Fibroblast of skin of left quadriceps (primary cell): Measurements from ENCODE around the gene FAM131C.
"Not testable (repeated sequence)": the region's sequence is repeated elsewhere in the genome, so short reads cannot be mapped to it uniquely, and the experiment has no call there.

Experiments used
- DNase-seq, 2 experiments: peaks; one replicate each; pipeline ENCODE4 v3.0.0-alpha.2; 2013; ENCODE audit warnings: low read depth in 2 of 2

Gene FAM131C

DNA sequence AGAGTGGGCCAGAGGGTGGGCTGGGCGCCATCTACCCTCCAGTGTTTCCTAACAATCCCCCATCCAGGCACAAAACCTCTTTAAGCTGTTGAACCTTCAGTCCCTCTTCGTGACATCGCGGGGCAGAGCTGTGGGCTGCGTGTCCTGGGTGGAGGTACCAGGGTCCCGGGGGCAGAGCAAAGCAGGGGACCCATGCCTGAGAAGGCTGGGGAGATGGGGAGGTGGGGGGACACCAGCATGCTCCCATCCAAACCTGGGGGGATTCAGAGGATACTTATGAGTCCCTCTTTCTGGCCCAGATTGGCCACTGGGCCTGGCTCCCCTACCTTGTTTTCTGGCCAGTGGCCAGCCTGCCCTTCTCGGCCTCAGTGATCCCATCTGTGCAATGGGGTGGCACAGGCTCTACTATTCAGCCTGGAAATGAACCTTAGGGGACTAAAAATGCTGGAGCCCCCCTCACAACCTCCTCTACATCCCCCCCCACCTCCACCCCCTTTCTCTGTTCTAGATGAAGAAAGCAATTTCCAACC, 40.3 kb downstream of the FAM131C start:
- not testable (repeated sequence) for DNase-seq

DNA sequence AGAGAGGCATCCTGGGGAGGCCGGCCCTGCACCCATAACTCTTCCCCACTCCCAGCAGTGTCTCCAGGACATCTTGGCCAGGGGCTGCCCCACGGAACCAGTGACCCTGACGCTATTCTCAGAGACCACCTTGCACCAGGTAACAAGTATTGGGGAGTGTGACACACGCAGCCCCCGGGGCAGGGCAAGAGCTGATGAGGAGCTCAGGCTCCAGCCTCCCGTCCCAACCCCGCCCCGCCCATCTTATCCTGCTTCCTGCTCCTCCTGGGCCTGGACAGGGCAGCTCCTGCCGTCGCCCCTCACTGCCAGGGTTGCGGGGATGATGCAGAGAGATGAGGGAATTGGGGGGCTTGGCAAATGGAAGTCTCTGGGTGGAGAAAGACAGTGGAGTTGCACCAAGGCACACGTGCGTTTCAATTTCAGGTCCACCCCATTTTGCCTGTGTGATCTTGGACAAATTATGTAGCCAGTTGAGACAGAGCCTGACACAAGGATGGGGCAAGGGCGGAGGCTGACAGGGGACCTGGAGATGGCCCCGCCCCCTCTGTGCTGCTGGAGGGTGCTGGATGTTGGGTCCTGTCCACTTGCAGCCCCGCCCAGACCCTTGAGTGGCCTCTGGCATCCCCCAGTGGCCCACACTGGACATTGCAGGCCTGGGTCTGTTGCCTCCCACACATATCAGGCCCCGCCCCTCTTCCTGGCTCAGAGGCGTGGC, 40.9 kb downstream of the FAM131C start:
- peak; percentile 58 to 64 for DNase-seq

DNA sequence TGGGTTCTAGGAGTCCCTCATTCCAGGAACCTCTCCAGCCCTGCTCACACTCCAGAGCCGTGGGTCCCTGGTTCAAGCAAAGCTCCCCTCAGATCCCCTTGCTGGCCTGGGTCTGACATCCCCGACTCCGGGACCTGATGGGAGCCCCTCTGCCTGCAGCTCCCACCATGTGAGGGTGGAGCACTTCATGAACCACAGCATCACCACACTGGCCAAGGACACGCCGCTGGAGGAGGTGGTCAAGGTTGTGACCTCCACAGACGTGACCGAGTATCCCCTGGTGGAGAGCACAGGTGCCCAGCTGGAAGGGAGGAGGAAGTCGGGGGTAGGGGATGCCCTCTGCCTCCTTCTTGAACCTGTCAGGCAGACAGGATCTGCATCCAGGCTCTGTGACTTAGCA, 41.9 kb downstream of the FAM131C start:
- DNase-seq = no peak

DNA sequence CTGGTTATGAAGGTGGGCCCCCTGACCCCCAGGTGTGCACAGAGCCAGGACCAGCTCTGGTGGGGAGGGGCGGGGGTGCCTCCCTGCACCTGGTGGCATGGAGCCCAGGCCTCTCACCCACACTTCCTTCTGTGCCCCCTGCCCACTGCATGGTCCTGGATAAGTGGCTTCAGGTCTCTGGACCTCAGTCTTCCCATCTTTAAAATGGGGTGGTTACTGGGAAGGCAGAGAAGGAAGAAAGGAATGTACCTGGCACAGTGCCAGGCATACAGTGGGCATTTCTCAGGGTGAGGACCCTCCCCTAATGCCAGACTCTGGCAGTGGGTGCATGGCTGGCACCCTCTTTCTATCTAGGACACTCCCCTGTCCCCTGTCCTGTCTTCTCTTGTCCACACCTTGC, 44.2 kb downstream of the FAM131C start:
- DNase-seq = no peak

DNA sequence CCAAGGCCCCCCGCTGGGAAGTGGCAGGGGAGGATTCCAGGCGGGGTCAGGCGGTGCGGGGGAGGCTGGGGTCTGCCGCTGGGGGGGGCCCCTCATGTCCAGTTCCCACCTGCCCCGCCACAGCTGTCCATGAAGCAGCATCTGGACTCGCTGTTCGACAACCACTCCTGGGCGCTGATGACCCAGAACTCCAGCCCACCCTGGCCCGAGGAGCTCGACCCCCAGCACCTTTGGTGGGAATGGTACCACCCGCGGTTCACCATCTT, 44.5 kb downstream of the FAM131C start:
- DNase-seq = not testable (repeated sequence)

DNA sequence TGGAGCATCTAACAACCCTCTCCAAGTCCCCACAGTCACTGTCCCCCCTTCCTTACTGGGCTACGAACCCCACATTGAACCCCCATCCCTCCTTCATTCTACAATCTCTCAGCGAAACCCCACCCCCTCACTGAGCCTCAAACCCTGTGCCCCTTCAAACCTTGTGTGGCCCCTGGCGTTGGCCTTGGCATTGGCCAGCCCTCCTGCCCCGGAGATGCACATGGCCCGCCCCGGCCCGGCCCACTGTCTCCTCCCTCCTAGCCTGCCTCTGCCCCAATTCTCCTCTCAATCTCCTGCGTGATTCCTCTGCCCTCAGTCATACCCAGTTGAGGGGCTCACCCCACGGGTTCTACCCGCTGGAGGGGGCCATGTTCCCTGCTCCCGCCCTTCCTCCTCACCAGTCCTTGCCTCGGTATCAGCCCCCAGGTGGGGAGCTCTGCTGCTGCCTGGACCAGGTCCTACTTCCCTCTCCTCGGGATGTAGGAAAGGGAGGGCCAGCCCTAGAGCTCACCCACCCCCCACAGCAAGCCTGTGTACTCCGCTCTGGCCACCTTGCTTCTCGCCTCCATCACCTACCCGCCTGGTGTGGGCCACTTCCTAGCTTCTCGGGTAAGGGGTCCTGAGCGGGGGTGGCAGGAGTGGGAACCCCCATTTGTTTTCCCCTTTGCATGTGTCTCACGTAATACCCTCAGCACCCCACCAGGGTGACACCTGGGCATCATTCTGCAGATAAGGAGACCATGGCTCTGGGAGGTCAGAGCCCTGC, 45.0 kb downstream of the FAM131C start:
- no peak for DNase-seq

DNA sequence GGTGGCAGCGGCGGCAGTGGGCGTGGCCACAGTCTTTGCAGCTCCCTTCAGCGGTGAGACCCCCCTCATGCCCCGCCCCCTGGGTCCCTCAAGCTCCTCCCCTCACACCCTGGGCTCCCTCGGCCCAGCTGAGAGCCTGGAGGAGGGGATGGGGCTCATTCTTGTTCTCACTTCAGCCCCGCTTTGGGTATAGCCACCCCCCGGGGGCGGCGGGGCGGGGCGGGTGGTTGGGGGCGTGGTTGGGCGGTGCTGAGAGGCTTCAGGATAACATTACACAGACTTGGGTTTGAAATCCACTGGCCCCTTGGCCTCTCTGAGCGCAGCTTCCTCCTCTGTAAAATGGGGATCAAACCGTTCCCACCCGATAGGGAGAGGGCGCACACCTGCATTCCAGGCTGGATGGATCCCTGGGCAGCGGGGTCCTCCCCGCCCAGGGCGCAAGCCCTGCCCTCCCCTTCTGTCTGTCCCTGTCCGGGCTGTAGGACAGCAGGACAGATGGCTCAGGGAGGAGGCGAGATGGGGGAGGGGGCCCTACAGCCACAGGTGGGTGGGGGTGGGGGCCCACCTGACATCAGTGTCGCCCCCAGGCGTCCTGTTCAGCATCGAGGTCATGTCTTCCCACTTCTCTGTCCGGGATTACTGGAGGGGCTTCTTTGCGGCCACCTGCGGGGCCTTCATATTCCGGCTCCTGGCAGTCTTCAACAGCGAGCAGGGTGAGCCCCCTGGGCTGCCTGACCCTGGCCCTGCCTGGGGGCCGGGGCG, 46.5 kb downstream of the FAM131C start:
- no peak for DNase-seq

DNA sequence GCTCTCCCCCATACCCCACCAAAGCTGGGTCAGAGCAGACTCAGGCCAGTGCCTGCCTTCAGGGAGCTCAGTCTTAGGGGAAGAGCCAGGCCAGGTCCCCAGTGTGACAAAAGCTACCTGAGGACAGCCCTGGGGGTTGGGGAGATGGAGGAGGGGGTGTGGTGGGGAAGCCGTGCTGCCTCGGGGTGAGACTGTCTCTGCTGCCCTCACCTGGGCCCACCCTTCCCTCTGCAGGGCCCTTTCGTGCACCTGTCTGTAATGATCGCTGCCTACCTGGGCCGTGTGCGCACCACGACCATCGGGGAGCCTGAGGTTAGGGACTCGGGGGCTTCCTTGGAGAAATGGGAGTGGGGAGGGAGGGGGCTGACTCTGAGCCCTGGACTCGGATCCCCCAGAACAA, 47.1 kb downstream of the FAM131C start:
- not testable (repeated sequence) for DNase-seq

DNA sequence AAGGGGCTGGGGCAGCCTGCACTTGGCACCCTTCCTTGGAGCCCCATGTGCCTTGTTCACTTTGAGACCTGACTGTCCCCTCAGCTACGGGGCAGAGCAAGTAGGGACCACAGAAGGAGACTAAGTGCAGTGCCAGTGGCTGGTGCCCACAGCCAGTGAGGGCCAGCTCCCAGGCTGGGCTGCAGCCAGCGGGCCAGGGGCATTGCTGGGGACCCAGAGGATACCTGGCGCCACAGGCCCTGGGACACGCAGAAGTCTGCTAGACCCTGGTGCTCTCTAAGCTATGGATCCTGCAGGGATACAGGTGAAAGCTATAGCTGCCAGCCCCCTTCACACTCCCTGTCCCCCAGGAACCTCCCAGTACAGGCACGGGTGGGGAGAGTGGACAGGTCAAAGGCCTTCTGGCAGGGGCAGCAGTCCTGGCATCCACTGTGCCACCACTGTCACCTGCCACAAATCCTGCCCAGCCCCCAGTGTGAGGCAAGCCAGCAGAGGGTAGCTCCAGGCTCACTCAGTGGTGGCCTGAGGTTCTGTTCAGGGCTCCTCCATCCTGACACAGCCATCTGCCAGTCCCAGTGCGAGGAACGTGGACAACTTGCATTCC, 50.3 kb downstream of the FAM131C start:
- DNase-seq = no peak

DNA sequence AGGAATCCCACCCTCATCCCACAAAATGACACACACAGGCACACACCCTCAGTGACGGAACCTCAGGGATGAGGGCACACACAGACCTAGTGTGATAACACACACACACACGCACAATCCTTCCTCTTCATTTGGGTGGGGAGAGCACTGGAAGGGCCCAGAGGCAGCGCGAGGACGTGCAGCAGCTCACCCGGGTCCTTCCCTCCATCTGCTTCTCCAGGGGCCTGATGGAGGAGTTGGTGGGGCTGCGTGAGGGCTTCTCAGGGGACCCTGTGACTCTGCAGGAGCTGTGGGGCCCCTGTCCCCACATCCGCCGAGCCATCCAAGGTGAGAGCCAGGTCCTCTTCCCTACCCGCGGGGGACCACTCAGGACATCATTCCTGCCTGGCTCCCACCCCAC, 51.1 kb downstream of the FAM131C start:
- no peak for DNase-seq

DNA sequence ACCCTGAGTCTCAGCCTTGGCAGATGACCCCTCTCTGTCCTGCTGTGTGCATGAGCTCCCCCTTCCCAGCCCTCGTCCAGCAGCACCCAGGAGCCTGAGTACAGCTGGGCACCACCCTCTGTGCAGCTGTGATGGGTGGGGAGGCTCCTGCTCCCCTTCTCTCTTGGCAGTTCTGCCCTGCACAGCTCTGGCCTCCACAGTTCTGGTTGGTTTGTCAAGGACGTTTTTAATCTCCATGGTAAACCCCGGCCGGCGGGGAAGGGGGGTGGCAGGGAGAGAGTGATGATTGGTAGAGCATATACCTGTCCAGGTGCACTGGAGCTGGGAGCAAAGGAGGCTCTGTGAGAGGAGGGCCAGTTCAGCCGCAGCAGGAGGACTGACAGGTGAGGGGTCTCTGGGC, 51.8 kb downstream of the FAM131C start, which contains the start of gene CLCNKA:
Gene CLCNKA, plus strand, starts transcription at position 356 of the 400 bp plus-strand sequence. CDS start 584 bp downstream, outside the sequence.
- DNase-seq = no peak

DNA sequence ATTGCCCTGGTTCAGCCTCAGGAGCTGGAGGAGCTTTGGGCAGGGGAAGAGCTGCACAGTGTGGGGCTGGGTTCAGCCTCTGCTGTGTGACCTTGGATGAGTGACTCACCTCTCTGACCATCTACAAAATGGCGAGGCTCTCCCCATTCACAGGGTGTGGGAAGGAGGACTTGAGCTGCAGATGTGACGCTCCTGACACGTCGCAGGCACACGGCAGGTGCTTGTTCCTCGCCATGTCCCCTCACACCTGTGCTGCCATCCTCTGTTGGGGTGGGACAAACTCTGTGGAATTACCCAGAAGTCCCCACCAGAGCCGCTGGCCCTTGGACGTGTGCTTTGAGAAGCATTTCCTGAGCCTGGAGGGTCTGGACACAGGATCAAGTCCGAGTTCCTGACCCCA, 52.6 kb downstream of the FAM131C start:
- DNase-seq = not testable (repeated sequence)

DNA sequence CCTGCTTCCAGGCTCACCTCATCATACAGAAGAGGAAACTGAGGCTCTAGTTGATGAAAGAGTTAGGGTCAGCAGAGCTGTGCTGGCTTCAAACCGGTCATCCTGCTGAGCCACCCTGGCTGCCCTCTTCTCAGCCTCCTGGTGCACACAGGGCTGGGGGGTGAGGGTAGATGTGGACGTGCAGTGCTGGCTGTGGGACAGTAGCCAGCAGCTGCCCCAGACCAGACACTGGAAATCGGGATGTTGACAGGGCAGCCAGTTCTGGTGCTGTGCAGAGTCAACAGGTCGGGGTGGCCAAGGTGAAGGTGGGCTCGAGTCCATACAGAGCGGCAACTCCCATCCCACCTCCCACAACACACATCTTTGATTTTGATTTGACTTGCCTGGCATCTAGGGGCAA, 53.1 kb downstream of the FAM131C start:
- DNase-seq = no peak

DNA sequence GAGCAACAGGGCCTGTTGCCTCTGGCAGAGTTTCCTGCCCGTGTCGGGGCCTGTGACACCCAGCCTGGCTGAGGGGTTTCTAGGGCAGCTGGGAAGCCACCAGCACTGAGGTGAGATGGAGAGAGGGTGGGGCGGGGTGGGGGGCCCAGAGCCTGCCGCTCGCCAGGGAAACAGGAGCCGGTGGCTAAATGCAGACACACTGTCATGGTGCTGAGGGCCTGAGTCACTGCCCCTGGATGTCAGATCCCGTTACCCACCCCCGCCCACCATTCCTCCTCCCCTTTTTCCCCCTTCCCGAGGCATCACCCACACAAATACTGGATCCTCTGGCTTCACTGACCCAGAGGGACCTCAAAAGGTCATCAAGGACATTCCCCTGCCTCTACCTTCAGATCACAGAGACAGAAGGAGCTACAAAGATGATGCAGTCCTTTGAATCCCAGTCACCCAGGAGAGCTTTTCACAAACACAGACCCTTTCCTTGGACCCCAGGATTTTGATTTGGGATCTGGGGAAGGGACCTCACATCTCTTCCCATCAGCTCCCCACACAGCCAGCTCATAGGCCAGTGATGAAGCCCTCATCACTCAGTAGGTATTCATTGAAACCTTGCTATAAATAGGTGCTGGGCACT, 53.7 kb downstream of the FAM131C start:
- no peak for DNase-seq

DNA sequence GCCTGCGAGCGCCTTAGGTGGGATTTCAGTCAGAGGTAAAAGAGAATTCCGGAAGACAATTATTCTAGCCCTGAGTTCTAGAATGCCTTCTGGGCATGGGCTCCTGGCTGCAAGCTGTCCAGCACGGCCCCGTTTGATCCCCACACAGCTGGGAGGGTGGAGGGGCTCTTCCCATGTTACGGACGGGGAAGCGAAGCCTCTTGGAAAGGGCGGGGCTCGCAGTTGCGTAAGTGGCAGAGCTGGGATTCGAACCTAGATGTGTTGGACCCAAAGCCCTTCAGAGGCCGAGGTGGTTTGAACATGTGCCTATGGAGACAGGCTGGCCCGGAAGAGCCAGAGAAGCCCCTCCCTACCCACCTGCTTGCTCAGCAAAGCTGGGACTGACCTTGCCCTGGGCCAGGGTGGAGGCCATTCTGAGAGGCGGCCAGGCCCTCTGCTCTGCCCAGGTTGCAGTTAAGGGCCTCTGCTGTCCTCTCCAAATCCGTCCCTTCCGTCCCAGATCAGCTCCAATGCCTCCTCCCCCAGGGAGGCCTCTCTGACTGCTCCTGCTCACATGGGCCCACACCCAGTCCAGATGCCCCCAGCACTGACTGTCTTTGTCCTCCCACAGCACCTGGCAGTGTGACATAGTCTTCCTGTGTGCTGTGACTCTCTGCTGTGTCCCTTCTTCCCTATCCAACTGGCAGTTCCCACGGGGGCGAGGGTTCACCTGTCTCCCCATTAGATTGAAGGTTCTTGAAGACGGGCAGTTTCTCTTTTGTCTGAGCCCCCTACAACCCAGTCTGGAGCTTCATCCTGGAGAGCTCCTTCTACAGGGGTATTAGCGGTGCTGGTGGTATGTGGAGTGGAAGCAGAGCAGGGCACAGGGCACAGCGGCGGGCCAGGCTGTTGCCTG, 54.5 kb downstream of the FAM131C start:
- no peak for DNase-seq

DNA sequence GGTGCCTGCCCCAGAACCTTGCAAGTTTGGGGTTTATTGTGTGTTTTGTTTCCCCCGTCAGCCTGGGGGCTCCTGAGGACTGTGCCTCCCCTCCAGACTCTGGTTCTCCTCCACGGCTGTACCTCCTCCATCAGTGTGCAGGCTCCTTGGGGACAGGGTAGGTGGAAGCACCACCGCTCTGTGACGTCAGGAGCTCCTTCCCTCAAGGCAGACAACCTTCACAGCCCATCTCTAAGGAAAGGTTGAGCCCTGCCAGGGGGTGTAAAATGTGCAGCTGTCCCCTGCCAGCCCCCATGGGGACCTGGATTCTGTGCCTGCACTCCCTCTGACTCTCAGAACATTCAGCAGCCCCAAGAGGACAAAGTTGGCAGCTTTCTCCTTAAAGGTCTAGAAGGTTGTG, 55.1 kb downstream of the FAM131C start:
- no peak for DNase-seq

DNA sequence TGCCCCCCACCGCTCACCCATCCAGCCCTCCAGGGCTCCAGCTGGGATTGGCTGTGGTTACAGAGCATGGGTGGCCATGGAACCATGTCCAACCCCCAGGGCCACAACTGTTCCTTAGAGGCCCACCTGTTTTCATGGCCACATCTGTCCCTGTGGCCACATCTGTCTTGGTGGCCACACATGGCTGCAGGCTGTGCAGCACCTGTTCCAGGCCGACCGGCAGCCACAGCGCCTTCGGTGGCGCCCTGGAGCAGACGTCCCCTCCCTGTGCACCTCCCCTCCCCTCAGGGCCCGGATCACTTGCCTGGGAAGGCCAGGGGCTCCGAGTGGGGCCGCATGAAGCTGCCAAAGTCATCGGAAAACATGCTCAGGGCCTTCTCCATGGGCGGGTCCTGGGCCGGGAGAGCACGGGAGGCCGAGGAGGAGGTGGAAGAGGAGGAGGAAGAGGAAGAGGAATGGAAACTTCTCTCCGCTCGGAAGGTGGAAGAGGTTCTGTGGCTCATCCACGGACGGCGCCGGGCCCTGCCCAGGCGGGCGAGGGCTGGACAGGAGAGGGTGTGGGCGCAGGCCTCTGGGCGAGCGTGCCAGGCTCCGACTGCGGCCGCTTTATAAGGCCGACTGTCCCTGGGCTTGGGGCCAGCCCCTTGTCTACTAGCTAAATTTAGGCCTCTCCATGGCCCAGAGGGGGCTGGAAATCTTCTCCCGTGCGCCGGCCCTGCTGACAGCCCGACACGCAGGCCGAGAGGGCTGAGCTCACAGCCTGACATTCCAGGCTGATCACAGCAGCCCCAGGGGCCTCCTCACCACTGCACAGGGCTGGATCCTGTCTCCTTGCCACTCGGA, 55.8 kb downstream of the FAM131C start, which contains the start of gene HSPB7:
Gene HSPB7, minus strand, starts transcription at position 583 of the 843 bp plus-strand sequence. Its CDS starts 80 bp downstream, at position 503.
- peak; percentile 36 to 45 for DNase-seq

DNA sequence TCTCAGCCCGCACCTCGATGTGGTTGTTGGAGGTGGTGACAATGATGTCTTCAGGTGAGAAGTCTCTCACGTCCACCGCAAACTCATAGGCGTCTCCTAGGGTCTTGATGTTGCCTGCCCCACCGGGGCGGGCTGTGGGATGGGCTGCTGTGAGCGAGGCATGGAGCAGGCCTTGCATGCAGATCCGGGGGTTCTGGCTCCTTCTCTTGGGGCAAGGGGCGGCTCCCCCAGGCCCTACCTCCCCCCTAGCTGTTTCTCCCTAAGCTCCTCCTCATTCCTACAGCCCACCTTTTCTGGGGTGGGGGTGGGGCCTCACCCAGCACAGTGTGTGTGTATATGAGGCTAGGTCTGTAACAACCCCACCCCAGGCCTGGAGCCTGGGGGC, 56.4 kb downstream of the FAM131C start:
- DNase-seq = no peak
